ENCODE results near the gene OPRM1. TPM values are rescaled to one million over a fixed set of nuclear protein-coding genes. Genes with fewer than 3 reads are reported as not detected.
"Not testable (repeated sequence)": the region's sequence is repeated elsewhere in the genome, so short reads cannot be mapped to it uniquely, and the experiment has no call there.

Gene OPRM1
- total RNA-seq, 1 donor from 2014 or later = not detected

GRCh38 chr6:154170106-154170505 is 131.1 kb downstream of the OPRM1 start:
- H3K9me3 Mint-ChIP-seq = no peaks in the 10 kb centered on the region
- peaks cover 10% of the 10 kb centered on the region for H3K36me3 Mint-ChIP-seq (ENCODE audit: low read depth)
- no peak for TF ChIP-seq CTCF (conservative IDR thresholded peaks at IDR 0.05)
- no peaks in the 10 kb centered on the region for H3K27me3 Mint-ChIP-seq (ENCODE audit: low read depth)
- no peak overlapping the region for H3K27ac Mint-ChIP-seq (ENCODE audit: unreplicated experiment)
- DNase-seq (ENCODE audit: low read depth, low spot score) = no peak
- no peak overlapping the region for H3K4me3 Mint-ChIP-seq
- H3K4me1 Mint-ChIP-seq = no peaks in the 10 kb centered on the region

- peaks cover 12% of the 10 kb centered on the region for H3K36me3 Mint-ChIP-seq (ENCODE audit: low read depth)
- not testable (repeated sequence) for DNase-seq (ENCODE audit: low read depth, low spot score); H3K9me3 Mint-ChIP-seq; H3K4me1 Mint-ChIP-seq; H3K27ac Mint-ChIP-seq (ENCODE audit: unreplicated experiment); H3K27me3 Mint-ChIP-seq (ENCODE audit: low read depth); H3K4me3 Mint-ChIP-seq
Measured at GRCh38 chr6:154172393-154172792, 133.4 kb downstream of the OPRM1 start.

GRCh38 chr6:154179434-154179833 is 140.4 kb downstream of the OPRM1 start:
- peaks cover 6% of the 10 kb centered on the region for H3K36me3 Mint-ChIP-seq (ENCODE audit: low read depth)
- no peak for TF ChIP-seq CTCF (conservative IDR thresholded peaks at IDR 0.05)
- H3K9me3 Mint-ChIP-seq = no peaks in the 10 kb centered on the region
- DNase-seq (ENCODE audit: low read depth, low spot score) = no peak
- H3K4me1 Mint-ChIP-seq = no peaks in the 10 kb centered on the region
- no peaks in the 10 kb centered on the region for H3K27me3 Mint-ChIP-seq (ENCODE audit: low read depth)
- no peak overlapping the region for H3K4me3 Mint-ChIP-seq
- no peak overlapping the region for H3K27ac Mint-ChIP-seq (ENCODE audit: unreplicated experiment)

- H3K27ac Mint-ChIP-seq (ENCODE audit: unreplicated experiment) = no peak overlapping the region
- no peak overlapping the region for H3K4me3 Mint-ChIP-seq
- H3K4me1 Mint-ChIP-seq = no peaks in the 10 kb centered on the region
- no peaks in the 10 kb centered on the region for H3K9me3 Mint-ChIP-seq
- no peak for DNase-seq (ENCODE audit: low read depth, low spot score)
- TF ChIP-seq CTCF (conservative IDR thresholded peaks at IDR 0.05) = no peak
- no peaks in the 10 kb centered on the region for H3K36me3 Mint-ChIP-seq (ENCODE audit: low read depth)
- H3K27me3 Mint-ChIP-seq (ENCODE audit: low read depth) = no peaks in the 10 kb centered on the region
Measured at GRCh38 chr6:154187203-154187602, 148.2 kb downstream of the OPRM1 start.

- Mint-ChIP-seq H3K27me3 (ENCODE audit: low read depth) (no peaks in the 10 kb centered on the region), H3K9me3 (no peaks in the 10 kb centered on the region), H3K4me1 (no peaks in the 10 kb centered on the region), H3K4me3 (no peak overlapping the region), H3K27ac (ENCODE audit: unreplicated experiment) (no peak overlapping the region), H3K36me3 (ENCODE audit: low read depth) (no peaks in the 10 kb centered on the region)
- TF ChIP-seq CTCF (conservative IDR thresholded peaks at IDR 0.05) = no peak
- DNase-seq (ENCODE audit: low read depth, low spot score) = no peak
Measured at GRCh38 chr6:154187714-154188113, 148.7 kb downstream of the OPRM1 start.

GRCh38 chr6:154196333-154196885 is 157.4 kb downstream of the OPRM1 start:
- Mint-ChIP-seq H3K4me1 (no peaks in the 10 kb centered on the region), H3K27ac (ENCODE audit: unreplicated experiment) (no peak overlapping the region), H3K27me3 (ENCODE audit: low read depth) (no peaks in the 10 kb centered on the region), H3K4me3 (no peak overlapping the region), H3K9me3 (peaks cover 2% of the 10 kb centered on the region), H3K36me3 (ENCODE audit: low read depth) (no peaks in the 10 kb centered on the region)
- no peak for DNase-seq (ENCODE audit: low read depth, low spot score)
- TF ChIP-seq CTCF (conservative IDR thresholded peaks at IDR 0.05) = no peak

Data from neural crest cell (in vitro differentiated cells).